HG03175 (cell line): ENCODE results near the gene RSBN1.

Source experiments
- ATAC-seq: cut with Tn5 transposase; IDR thresholded peaks from one replicate; pipeline ENCODE4 v1.9.1; 2021; ENCODE audit warnings: mild to moderate bottlenecking, moderate library complexity; ENCODE audit not compliant: unreplicated experiment

Gene RSBN1

GRCh38 chr1:113813218-113813617, 942 bp upstream of the RSBN1 start:
- no peak for ATAC-seq

- ATAC-seq = no peak
Observed at GRCh38 chr1:113812661-113813135, 422 bp upstream of the RSBN1 start.

GRCh38 chr1:113811156-113811887, 954 bp downstream of the RSBN1 start:
- peak; percentile 23 for ATAC-seq

DNA sequence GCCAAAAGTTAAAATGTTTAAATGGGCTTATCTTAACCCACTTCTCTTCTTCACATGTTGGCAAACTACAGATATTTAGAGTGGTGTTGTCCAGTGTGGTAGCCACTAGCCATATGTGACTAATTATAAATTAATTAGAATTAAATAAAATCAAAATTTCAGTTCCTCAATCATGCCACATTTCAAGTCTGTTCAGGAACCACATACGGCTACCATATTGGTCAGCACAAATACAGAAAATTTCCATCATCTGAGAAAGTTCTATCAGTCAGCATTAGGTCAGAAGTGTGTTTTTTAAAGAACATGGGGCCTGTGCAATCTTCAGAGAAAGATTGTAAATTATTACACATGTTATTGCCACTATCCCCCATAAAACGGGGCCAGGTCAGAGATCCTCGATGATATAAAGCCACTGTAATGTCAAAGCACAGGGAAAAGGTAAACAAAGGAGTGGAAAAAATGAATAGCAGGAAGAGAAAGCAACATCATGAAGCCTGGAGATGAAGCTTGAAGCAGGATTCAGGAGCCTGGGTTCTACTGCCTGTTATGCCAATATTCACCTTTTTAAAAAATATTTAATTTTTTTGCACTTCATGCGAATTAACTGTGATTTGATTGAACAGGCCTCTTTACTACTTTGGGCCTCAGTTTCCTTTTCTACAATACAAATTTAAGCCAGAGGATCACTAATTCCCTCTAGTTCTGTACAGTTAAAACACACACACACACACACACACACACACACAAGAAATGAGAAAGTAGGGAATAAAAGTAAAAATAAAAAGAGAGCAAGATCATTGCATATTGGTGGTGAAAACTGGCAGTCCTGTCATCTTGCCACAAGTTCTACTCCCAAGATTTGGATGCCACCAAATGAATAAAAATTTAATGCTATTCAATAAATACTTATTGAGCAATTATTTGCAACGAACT, 2.3 kb downstream of the RSBN1 start:
- ATAC-seq = no peak

GRCh38 chr1:113808450-113809195, 3.7 kb downstream of the RSBN1 start:
- no peak for ATAC-seq

DNA sequence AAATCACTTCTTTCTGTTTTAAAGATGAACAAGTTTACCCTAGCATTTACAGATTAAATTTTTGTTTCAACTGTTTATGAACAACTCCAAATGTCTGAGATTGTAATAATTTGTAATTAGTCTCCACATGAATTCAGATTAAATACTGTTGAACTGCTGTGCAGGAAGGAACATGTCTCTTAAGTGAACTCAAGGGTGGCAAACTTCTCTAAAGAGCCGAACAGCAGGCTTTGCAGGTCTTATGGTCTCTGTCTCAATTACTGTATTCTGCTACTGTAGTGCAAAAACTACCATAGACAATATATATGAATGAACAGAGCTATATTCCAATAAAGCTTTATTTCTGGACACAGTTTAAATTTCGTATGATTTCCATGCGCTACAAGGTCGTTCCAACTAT, 6.6 kb downstream of the RSBN1 start:
- no peak for ATAC-seq

DNA sequence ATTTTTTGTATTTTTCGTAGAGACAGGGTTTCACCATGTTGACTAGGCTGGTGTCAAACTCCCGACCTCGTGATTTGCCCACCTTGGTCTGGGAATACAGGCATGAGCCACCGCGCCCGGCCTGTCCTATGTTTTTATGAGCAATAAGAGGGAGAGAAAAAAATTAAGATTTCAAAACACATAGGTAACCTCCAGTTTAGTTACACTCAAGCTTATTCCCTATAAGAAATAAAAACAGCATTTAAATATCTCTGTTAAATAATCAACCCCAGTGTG, 7.1 kb downstream of the RSBN1 start:
- no peak for ATAC-seq

DNA sequence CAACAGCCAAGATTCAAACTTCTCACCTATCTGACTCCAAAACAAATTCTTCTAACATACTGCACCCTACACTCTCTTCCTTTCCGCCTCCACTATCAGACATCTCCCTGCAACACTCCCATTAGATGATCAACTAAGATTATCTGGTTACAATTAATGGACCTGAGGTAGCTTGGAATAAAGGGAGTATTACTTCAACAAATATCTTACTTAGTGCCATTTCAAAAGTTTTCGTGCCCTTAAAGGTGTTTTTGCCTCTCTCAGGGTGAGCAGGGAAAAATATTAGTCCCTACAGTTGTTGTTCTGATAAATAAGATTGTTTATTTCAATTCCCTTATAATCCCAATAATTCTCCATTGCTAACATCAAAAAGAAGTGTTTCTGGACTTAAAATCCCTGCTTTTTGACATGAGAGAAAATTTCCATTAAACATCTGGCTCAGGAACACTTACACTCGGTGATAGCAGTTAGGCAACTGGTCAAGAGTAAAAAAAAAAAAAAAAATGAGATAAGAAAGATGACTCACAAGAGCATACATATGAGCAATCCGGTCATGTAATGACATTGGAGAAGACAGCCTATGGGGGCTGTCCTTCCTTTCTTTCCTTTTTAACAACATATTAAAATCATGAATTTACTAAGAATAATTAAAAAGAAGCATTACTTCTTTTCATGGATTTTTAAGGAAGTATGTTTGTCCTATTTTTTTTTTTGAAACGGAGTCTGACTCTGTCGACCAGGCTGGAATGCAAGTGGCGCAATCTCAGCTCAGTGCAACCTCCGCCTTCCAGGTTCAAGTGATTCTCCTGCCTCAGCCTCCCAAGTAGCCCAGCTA, 7.6 kb downstream of the RSBN1 start:
- no peak for ATAC-seq

DNA sequence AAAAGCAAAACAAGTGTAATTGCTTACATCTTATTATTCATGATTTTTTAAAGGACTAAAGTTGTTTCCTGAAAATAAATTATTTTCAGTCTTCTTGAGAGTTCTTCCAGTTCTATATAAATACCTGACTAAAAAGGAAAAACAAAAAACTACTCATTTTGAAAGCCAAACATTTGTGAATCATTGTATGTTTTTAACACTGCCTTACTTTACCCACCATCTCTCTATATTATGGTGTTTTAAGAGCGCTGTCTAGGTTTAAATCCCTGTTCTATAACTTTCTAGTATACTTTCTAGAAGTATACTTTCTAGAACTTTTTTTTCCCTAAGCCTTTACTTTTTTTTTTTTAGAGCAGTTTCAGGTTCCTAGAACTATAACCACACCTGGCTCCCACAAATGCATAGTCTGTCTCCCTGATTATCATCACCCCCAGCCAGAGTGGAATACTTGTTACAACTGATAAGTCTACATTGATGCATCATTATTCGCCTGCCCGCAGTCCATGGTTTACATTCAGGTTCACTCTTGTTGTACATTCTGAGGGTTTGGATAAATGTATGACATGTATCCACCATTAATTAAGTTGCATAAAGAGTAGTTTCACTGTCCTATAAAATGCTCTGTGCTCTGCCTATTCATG, 9.8 kb downstream of the RSBN1 start:
- no peak for ATAC-seq

DNA sequence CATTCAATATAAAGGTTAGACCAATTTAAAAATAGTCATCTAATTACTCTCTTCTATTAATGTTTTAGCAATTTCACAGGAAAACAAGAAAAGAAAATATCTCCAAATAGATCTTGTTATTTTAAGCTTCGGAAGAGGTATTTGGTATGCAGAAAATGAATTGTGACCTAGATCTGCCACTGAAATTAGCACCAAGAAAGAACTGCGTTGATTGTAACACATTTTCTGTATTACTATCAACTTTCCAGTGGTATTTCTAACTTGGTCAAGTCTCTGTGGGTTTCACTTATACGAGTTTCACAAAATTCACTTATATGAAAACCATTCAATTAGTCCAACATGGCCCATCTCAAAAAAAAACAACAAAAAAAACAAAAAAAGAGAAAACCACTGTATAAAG, 11.8 kb downstream of the RSBN1 start:
- no peak for ATAC-seq

GRCh38 chr1:113797472-113797871, 14.8 kb downstream of the RSBN1 start:
- ATAC-seq = no peak

DNA sequence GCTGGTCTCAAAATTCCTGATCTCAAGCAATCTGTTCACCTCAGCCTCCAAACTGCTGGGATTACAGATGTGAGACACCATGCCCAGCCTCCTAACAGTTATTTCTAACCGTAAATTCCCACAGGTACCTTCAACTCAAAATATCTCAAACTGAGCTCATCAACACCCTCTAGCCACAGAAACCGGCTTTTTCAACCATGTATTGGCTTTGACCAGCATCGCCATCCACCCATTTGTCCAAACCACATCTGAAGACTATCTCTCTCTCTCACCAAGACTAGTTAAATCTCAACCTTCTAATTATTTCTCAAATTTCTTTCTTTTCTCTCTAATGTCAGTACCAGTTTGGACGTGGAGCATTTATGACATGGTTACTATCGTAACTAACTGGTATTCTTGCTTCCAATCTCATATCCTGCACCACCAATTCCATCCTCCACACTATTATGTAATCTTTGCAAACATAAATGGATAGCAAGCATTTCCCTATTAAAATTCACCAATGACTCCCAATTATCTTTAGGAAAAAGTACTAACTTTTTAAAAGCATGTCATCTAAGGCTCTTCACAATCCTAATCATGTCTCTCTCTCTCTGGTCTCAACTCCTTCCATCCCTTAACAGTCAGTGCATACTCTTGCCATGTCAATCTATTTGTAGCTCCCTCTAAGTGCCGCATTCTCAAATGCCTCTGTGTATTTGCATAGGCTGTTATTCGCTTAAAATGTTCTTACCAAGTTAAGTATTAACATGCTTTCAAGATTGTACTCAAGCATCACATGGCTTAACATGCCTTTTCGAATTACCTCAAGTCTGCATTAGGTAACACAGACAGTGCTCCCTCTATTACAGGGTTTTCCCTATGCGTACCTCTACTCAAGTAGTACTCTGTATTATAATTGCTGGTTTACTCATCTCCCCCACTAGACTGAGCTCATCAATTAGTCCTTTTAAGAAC, 18.1 kb downstream of the RSBN1 start:
- ATAC-seq = no peak

DNA sequence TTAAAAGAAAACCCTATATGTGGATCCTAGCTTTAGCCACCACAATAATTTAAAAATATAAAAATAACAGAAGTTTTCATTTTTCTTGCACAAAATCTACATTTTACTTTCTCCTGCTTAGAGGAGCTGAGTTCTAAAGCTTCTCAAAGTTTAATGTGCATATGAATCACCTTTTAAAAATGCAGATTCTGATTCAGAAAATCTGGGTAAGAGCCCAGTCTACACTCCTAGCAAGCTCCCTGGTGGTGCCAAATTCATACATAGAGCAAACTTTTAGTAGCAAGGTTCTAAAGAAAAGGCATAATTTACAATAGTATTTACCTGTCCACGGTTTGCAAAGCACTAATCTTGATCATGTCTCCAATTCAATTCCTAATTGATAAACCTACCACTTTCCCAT, 19.3 kb downstream of the RSBN1 start:
- no peak for ATAC-seq

DNA sequence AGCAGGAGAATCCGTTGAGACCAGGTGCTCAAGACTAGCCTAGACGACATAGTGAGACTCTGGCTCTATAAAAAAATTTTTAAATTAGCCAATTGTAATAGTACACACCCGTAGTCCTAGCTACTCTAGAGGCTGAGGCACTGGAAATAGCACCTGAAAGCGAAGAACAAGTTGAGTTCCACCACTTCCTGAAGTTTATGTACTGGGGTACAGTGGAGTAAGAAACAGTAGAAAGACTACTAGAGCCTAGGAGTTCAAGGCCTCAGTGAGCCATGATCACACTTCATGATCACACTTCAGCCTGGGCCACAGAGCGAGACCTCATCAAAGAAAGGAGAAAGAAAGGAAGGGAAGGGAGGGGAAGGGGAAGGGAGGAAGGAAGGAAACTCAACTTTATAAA, 19.8 kb downstream of the RSBN1 start:
- ATAC-seq = no peak

GRCh38 chr1:113788802-113789201, 23.5 kb downstream of the RSBN1 start:
- ATAC-seq = no peak

DNA sequence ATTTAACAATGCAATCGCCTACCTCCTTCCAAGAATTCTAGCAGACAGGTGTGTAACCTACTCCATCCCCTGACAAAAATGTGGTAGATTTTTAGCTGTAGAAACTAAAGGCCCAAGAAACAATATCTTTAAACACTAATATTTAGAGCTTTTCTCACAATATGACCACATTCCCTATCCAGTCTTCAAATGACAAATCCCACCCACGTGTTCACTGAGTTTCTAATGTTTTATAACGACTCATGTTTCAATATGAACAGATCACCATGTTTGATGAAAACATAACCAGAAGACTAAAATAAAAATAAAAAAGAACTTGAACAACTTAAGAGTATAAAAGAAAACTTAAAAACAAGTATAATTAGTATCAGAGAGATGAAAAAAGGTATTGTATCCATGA, 24.6 kb downstream of the RSBN1 start:
- ATAC-seq = no peak

DNA sequence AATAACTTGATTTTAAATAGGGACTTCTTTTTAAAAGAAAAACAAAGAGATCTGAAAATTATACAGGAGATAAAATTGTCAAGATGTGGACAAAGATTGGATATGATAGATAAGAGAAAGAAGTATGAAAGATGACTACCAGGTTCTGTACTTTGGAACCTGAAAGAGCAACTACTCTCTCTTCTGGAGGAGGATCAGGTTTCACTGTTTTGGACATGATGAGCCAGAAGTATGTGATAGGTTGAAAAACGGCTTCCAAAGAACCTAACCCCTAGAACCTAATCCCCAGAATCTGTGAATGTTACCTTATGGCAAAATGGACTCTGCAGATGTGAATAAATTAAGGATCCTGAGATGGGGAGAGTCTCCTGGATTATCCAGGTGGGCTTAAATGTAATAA, 26.2 kb downstream of the RSBN1 start:
- ATAC-seq = no peak

DNA sequence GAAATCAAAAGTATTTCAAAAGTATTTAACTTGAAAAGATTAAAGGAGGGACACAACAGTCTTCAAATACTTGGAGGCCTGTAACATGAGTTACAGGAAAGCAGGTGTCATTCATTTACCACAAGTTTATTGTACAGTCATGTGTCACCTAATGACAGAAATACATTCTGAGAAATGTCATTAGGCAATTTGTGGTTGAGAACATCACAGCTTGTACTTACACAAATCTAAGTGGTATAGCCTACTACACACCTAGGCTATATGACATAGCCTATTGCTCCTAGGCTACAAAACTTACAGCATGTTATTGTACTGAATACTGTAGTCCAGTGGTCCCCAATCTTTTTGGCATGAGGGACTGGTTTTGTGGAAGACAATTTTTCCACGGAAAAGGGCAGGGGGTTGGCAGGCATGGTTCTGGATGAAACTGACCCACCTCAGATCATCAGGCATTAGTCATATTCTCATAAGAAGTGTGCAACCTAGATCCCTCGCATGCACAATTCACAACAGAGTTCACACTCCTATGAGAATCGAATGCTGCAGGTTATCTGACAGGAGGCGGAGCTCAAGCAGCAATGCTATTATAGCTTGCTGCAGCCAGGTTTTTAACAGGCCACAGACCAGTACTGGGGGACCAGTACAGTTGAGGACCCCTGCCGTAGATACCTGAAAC, 28.0 kb downstream of the RSBN1 start:
- ATAC-seq = peak; percentile 81
